ENCODE data around the gene SREBF2.

GRCh38 chr22:41885516-41885915 lies 52.6 kb downstream of the SREBF2 start:
- TF ChIP-seq CTCF (IDR thresholded peaks at IDR 0.05) (no peak), POLR2A (IDR thresholded peaks at IDR 0.05) (no peak)

Data from lower leg skin (tissue), 3 donors.